ENCODE results near the gene ISX.

GRCh38 chr22:35124691-35125219 lies 58.8 kb downstream of the ISX start:
- TF ChIP-seq EZH2 (IDR thresholded peaks at IDR 0.05) (no peak), POLR2AphosphoS5 (IDR thresholded peaks at IDR 0.05; ENCODE audit: borderline replicate concordance, low read depth, low read length) (no peak), FOXP2 (optimal IDR thresholded peaks at IDR 0.05; ENCODE audit: control extremely low read depth, extremely low read length, insufficient read depth) (no peak)
